PC-3 (cell line): ENCODE data around the gene FZD4. TPM values are rescaled to one million over a fixed set of nuclear protein-coding genes. Genes with fewer than 3 reads are reported as not detected.

Source experiments
- ATAC-seq: fragments of 200-7000 bp; cut with Tn5 transposase; 2 replicates; pipeline ENCODE4 v1.9.1; 2020; ENCODE audit warnings: mild to moderate bottlenecking, moderate library complexity
- BruUV-seq: library from RNA; stranded (reverse); fragments of 400-500 nt; replicated peaks from 2 replicates; lab custom pipeline; 2021; lab: Mats Ljungman, UMichigan
- CTCF ChIA-PET: fragments of 300-600 bp; sonication (Branson Sonifier 250); formaldehyde crosslinking; loops from one replicate; lab custom pipeline; 2022; ENCODE audit warnings: antibody characterized with exemption; lab: Charles Lee
- POLR2A ChIA-PET: fragments of 300-600 bp; sonication (Branson Sonifier 250); formaldehyde crosslinking; loops from one replicate; lab custom pipeline; 2022; ENCODE audit warnings: antibody characterized with exemption; ENCODE audit not compliant: unreplicated experiment; lab: Charles Lee
- DNase-seq: peaks from one replicate; pipeline ENCODE4 v3.0.0-alpha.2; 2015
- H2AFZ ChIP-seq: fragments of 300-600 bp; sonication (generic); 2 replicates; pipeline ENCODE4 v1.6.0; 2016; ENCODE audit warnings: antibody characterized with exemption, low read length
- H3F3A ChIP-seq: fragments of 300-600 bp; sonication (generic); one replicate; pipeline ENCODE4 v1.6.0; 2017; ENCODE audit warnings: antibody characterized with exemption, low read length, control low read depth, mild to moderate bottlenecking; ENCODE audit not compliant: unreplicated experiment
- H3K27ac ChIP-seq: fragments of 300-600 bp; sonication (generic); 2 replicates; pipeline ENCODE4 v1.5.1; 2016; ENCODE audit warnings: mild to moderate bottlenecking, low read length
- H3K27me3 ChIP-seq: fragments of 300-600 bp; sonication (generic); 2 replicates; pipeline ENCODE4 v1.6.1; 2016; ENCODE audit warnings: low read length, mixed read lengths
- H3K36me3 ChIP-seq: fragments of 300-600 bp; sonication (generic); 2 replicates; pipeline ENCODE4 v1.6.1; 2016; ENCODE audit warnings: low read depth, mixed run types, low read length, mixed read lengths
- H3K4me1 ChIP-seq: fragments of 300-600 bp; sonication (generic); 2 replicates; pipeline ENCODE4 v1.5.1; 2016; ENCODE audit warnings: low read length; ENCODE audit not compliant: insufficient read depth
- H3K4me2 ChIP-seq: fragments of 300-600 bp; sonication (generic); 2 replicates; pipeline ENCODE4 v1.6.0; 2016; ENCODE audit warnings: low read length
- H3K4me3 ChIP-seq: fragments of 300-600 bp; sonication (generic); 2 replicates; pipeline ENCODE4 v1.5.1; 2016; ENCODE audit warnings: mild to moderate bottlenecking, low read length, mixed read lengths
- H3K79me2 ChIP-seq: fragments of 300-600 bp; sonication (generic); 2 replicates; pipeline ENCODE4 v1.6.1; 2017; ENCODE audit warnings: low read length, mixed read lengths
- H3K9ac ChIP-seq: fragments of 300-600 bp; sonication (generic); 2 replicates; pipeline ENCODE4 v1.6.0; 2016; ENCODE audit warnings: mild to moderate bottlenecking, low read length
- H3K9me2 ChIP-seq: fragments of 300-600 bp; sonication (generic); replicated peaks from 2 replicates; pipeline ENCODE4 v1.6.1; 2016; ENCODE audit warnings: mixed run types, low read length, mixed read lengths
- H3K9me3 ChIP-seq: fragments of 300-600 bp; sonication (generic); 2 replicates; pipeline ENCODE4 v1.6.1; 2016; ENCODE audit warnings: low read length, mixed read lengths
- H4K20me1 ChIP-seq: fragments of 300-600 bp; sonication (generic); 2 replicates; pipeline ENCODE4 v1.6.1; 2016; ENCODE audit warnings: low read length, mixed read lengths
- EZH2 ChIP-seq: fragments of 300-600 bp; sonication (generic); IDR thresholded peaks from one replicate; pipeline ENCODE4 v1.6.1; 2017; ENCODE audit warnings: antibody characterized with exemption, mild to moderate bottlenecking, low read length; ENCODE audit not compliant: unreplicated experiment
- EZH2phosphoT487 ChIP-seq: fragments of 300-600 bp; sonication (generic); IDR thresholded peaks from 2 replicates; pipeline ENCODE4 v1.6.1; 2018; ENCODE audit warnings: mild to moderate bottlenecking, antibody characterized with exemption, low read length, borderline replicate concordance
- intact Hi-C: fragments of 100-400 bp; cut with micrococcal nuclease; formaldehyde crosslinking; loops from 2 replicates; pipeline ENCODE4 v1.9.0; 2023
- total RNA-seq: library from RNA; depleted of rRNA; stranded (reverse); fragments of >200 nt; gene quantifications from 2 replicates; pipeline ENCODE4 v1.2.3, GENCODE V29; 2014; rRNA removed
- TF ChIP-seq, protein P1 (sequence below): fragments of 300-600 bp; sonication (generic); conservative IDR thresholded peaks from 2 replicates; pipeline ENCODE4 v1.5.1; 2017; ENCODE audit warnings: antibody characterized with exemption, low read depth, mild to moderate bottlenecking, low read length

Gene FZD4
- total RNA-seq, 1 experiment from 2014 or later, result 17.7 TPM

DNA sequence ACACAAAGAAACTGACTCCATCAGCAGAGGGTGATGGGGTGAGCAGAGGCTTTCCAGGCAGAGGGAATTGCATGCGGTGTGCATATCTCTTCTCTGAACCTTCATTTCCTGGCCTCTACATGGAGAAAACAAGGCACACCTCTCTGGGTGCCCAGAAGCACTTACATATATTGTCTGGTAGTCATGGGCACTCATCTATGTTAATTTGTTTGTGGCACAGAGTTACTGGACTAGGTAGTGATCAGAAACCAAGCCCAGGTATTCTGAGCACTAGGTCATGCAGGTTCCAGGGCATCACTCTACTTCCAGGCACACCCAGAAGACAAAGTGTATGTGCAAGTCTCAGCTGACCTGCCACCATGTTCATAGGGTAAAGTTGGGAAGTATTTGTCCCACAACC lies 56.5 kb downstream of the FZD4 start:
- POLR2A ChIA-PET, result no interaction called here
- CTCF ChIA-PET, result no interaction called here
- Histone ChIP-seq H3K9ac (no peak overlapping the region), H3K9me2 (no peaks in the 10 kb centered on the region), H3K27me3 (no peaks in the 10 kb centered on the region), H3K27ac (no peak overlapping the region), H3K79me2 (no peaks in the 10 kb centered on the region), H3K4me1 (no peaks in the 10 kb centered on the region), H3K36me3 (no peaks in the 10 kb centered on the region), H3K4me2 (no peak overlapping the region), H3F3A (no peaks in the 10 kb centered on the region), H3K4me3 (no peak overlapping the region), H4K20me1 (no peaks in the 10 kb centered on the region), H2AFZ (no peak overlapping the region), H3K9me3 (no peaks in the 10 kb centered on the region)
- ATAC-seq, result no peak
- no peak for TF ChIP-seq EZH2
- TF ChIP-seq EZH2phosphoT487, result no peak
- TF ChIP-seq, protein P1, sequence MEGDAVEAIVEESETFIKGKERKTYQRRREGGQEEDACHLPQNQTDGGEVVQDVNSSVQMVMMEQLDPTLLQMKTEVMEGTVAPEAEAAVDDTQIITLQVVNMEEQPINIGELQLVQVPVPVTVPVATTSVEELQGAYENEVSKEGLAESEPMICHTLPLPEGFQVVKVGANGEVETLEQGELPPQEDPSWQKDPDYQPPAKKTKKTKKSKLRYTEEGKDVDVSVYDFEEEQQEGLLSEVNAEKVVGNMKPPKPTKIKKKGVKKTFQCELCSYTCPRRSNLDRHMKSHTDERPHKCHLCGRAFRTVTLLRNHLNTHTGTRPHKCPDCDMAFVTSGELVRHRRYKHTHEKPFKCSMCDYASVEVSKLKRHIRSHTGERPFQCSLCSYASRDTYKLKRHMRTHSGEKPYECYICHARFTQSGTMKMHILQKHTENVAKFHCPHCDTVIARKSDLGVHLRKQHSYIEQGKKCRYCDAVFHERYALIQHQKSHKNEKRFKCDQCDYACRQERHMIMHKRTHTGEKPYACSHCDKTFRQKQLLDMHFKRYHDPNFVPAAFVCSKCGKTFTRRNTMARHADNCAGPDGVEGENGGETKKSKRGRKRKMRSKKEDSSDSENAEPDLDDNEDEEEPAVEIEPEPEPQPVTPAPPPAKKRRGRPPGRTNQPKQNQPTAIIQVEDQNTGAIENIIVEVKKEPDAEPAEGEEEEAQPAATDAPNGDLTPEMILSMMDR, result no peak
- no TSS peak for BruUV-seq
- DNase-seq, result no peak
- intact Hi-C loops, result no loop called here

DNA sequence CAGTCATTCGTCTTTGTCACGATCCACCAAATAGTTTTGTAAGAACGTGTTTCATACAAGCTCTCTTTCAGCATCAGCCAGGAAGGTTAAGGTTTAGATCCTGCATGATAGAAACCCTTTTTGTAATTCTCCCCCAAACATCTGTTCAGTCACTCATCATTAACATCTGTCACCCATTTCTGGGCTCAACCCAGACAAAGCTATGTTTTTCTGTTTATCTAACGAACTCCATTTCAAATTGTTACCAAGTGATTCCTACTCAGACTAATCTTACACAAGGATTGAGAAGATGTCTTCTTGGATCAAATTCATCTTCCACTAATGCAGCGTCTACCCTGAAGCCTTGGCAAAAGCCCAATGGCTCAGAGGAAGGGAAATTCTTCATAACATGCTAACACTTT lies 58.8 kb downstream of the FZD4 start:
- Histone ChIP-seq H2AFZ (no peak overlapping the region), H3F3A (no peaks in the 10 kb centered on the region), H3K36me3 (no peaks in the 10 kb centered on the region), H3K4me3 (no peak overlapping the region), H3K9me2 (no peaks in the 10 kb centered on the region), H3K27me3 (no peaks in the 10 kb centered on the region), H3K4me1 (no peaks in the 10 kb centered on the region), H3K4me2 (no peak overlapping the region), H3K27ac (no peak overlapping the region), H3K79me2 (no peaks in the 10 kb centered on the region), H4K20me1 (no peaks in the 10 kb centered on the region), H3K9ac (no peak overlapping the region), H3K9me3 (no peaks in the 10 kb centered on the region)
- intact Hi-C loops, result no loop called here
- ChIA-PET POLR2A (no interaction called here), CTCF (no interaction called here)
- ATAC-seq (no peak), DNase-seq (no peak)
- no peak for TF ChIP-seq EZH2phosphoT487
- TF ChIP-seq EZH2, result no peak
- TF ChIP-seq, protein P1, result no peak
- no TSS peak for BruUV-seq

Other genes starting within 250 kb of the FZD4 start
- gene PRSS23, start 154.9 kb downstream of the FZD4 start, total RNA-seq, result 39.0 and 43.2 TPM in 2 replicates
- 14.0 and 20.2 TPM in 2 replicates for gene TMEM135, start 82.5 kb upstream of the FZD4 start, total RNA-seq